Effector CD8-positive, alpha-beta T cell (primary cell): ENCODE results near the gene APEX2.
"Not testable (repeated sequence)": the region's sequence is repeated elsewhere in the genome, so short reads cannot be mapped to it uniquely, and the experiment has no call there.

Source experiments
- DNase-seq: peaks from one replicate; lab custom pipeline; 2025; lab: John Stamatoyannopoulos, UW

APEX2 gene

GRCh38 chrX:55011294-55011693, 11.1 kb downstream of the APEX2 start:
- no peak for DNase-seq

DNA sequence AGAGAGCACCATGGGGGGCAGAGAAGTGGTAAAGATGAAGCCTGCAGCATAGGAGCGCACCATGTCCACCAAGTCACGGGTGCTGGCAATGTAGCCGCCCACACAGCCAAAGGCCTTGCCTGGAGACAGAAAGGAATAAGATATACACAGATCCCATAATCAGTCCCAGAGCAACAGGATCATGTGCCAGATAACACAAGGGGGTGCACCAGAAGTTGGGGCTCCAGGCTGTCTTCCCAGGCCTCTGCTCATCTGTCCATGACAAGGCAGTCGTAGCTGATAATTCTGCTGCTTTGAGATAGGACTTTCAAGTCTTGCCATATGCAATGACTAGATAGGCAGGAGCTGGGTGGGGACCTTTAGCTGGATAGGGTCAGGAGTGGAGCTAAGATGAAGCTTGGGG, 14.7 kb downstream of the APEX2 start:
- DNase-seq, result no peak

GRCh38 chrX:55026143-55026542, 26.0 kb downstream of the APEX2 start:
- no peak for DNase-seq

- no peak for DNase-seq
These were observed 26.7 kb downstream of the APEX2 start for GRCh38 chrX:55026840-55027239.

DNA sequence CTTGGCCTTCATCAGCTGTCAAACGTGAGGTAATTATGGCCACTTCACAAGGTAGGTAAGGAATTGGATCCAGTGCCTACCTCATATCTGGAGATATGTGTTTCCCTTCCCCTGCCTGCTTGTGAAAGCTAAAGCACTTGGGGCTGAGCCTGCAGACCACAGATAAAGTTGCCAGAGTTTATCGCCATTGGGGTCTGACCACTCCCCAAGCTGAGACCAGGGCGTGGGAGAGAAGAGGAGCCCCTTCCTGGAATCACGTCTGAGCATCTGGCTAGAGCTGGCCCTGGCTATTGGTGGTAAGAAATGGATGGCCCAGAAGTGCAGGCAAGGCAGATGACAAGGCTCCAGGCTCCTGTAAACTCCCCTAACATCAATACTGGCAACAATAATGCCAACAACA, 27.9 kb downstream of the APEX2 start:
- DNase-seq, result no peak

DNA sequence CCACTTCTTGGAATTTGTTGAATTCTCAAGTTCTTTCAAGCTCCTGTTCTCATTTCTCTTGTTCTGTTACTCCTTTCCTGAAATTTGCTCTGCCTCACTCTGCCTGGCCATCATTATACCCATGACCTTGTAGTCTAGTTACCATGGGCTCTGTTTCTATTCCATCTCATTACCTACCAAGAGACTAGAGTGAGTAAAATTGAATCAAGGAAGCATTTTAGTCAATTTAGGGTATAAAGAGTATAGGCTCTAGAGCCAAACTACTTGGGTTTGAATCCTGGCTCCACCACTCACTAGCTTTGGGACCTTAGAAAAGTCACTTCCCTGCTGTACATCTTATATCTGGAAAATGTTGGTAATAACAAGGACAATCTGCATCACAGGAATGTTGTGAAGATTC, 28.4 kb downstream of the APEX2 start:
- DNase-seq, result no peak

DNA sequence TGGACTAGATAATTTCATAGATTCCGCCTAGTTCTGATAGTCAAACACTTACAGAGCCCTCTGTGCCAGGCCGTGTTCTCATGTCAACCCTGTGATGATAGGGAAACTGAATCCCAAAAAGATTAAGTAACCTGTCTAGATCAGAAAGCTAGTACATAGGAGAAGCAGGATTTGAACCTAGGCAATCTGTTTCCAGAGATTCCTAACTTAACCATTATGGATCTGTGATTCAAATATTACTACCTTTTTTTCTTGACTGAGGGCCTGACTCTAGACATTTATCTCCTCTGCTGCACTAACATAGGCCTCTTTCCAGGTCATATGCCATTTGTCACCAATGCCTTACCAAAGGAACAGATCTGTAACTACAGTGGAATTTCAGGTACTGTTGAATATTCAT, 29.1 kb downstream of the APEX2 start:
- DNase-seq, result no peak

DNA sequence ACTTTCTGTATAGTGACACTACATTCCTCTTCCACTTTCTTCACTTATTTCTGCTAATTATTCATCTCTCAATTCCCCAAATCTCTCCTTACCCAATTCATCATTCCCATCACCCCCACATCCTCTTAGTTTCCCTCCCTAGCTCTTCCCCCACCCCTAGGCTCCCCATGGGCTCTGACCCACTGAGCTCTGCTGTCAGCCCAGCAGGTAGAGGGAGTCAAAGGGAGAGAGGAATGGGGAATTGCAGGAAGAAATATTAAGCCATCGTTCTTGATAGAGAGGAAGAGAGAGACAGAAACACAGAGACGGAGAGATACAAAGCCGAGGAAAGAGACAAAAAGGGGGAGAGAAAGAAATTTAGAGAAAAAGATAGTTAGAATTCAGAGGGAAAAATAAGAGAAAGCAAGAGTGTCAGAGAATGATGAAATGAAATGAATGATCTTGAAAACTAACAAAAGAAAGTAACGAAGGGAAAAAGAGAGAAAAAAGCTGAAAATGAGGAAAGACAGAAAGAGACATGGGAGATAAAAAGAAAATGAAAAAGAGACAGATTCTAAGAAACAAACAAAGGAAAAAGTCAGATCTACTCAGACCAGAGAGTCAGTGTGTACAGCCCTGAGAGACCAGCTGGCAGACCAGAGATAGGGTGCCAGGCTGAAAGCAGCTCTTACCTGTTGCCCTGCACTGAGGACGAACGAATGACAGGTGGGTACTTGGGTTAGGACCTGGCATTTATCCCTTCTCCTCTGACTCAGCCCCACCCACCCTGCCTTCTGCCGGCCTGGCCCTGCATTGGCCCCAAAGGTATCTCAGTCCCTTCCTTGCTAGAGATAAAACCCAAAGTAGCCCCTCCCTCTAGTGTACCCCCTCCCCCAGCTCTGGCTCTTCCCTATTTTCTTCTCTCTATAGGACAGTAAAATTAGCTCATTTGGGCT, 30.4 kb downstream of the APEX2 start, which contains the start of gene ALAS2:
Gene ALAS2, minus strand, starts transcription at position 707 of the 935 bp plus-strand sequence. CDS start 4,977 bp downstream, outside the sequence.
- no peak for DNase-seq

DNA sequence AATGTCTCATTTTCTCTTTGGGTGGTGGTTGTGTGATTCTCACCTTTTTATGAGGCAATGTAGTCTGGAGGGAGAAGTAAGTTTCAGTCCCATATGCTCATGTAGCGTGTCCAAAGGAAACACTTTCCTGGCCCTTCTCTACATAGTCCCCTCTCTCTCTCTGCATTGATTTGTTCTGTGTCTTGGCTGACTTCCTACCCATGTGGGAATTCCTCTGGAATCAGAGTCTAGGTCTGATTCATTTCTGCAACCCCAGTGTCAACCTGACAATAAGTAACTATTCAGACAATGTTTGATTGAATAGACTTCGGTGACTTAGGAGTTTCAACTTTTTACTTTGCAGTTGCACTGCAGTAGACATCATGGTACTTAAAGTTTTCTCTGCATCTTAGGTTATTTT, 33.3 kb downstream of the APEX2 start:
- DNase-seq, result no peak

- DNase-seq, result no peak
These were observed 39.3 kb downstream of the APEX2 start for GRCh38 chrX:55039471-55039870.

- no peak for DNase-seq
These were observed 41.4 kb downstream of the APEX2 start for GRCh38 chrX:55041514-55041913.

DNA sequence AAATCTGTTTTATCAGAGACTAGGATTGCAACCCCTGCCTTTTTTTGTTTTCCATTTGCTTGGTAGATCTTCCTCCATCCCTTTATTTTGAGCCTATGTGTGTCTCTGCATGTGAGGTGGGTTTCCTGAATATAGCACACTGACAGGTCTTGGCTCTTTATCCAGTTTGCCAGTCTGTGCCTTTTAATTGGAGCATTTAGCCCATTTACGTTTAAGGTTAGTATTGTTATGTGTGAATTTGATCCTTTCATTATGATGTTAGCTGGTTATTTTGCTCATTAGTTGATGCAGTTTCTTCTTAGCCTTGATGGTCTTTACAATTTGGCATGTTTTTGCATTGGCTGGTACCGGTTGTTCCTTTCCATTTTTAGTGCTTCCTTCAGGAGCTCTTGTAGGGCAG, 50.4 kb downstream of the APEX2 start:
- not testable (repeated sequence) for DNase-seq

DNA sequence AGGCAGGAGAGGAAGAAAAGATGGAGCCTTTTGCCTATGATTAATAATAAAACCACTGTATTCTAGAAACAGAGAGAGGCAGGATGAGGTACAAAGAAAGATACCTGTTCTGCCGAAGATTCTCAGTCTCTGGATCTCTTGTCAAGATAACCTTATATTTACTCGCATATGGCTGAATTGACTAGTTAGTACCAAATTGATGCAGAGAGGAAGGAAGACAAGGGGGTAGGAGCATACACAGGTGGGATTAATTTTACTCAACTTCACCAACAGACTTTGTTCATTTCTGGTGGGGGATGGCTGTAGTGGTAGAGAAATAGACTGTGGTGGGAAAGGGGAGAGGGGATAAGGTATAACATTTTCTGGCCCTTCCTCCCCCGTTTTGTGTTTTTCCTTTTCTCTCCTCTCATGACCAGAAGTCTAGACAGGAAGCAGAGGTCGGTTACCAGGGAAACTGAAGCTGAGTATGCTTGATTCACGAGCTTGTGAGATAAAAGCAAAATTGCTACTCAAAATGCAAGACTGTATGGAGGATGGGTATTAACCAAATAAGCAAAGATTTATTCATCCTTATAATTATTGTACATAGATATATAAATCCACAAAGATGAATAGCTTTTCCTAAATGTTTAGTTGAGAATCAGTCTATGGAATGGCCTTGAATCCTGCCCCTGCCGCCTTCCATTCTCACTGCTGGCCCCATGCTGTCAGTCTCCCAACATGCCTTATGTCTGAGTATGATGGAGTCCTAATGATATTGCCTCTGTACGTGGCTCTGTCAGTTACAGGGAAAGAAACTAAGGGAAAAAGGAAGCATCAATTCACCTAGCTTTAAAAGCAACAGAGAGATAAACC, 56.9 kb downstream of the APEX2 start:
- DNase-seq, result no peak

DNA sequence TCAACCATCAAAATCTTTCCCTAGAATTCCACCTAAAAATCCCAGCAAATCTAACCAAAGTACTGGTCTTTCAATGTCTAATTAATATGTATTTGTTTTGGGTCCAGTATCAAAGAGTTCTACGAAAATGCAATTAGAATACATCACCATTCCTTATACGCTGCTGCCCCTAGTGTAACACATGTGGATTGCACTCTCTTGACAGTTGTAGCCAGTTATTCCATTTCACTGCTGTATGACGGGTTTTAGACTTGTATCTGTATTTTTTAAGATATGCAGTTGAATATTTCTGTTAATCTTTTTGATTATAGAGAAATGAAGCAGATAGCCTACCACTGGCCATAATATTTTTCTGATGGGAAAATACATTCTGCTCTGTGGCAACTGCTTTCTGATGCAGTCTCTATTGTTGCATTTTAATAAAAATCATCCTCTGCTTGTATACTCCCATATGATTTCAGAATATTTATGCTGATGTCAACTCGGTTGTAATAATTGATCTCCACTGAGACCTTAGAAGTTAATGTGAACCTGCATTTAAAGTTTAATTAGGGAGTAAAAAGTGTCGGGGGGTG, 57.6 kb downstream of the APEX2 start:
- no peak for DNase-seq
